ENCODE results near the gene ACSF2.

DNA sequence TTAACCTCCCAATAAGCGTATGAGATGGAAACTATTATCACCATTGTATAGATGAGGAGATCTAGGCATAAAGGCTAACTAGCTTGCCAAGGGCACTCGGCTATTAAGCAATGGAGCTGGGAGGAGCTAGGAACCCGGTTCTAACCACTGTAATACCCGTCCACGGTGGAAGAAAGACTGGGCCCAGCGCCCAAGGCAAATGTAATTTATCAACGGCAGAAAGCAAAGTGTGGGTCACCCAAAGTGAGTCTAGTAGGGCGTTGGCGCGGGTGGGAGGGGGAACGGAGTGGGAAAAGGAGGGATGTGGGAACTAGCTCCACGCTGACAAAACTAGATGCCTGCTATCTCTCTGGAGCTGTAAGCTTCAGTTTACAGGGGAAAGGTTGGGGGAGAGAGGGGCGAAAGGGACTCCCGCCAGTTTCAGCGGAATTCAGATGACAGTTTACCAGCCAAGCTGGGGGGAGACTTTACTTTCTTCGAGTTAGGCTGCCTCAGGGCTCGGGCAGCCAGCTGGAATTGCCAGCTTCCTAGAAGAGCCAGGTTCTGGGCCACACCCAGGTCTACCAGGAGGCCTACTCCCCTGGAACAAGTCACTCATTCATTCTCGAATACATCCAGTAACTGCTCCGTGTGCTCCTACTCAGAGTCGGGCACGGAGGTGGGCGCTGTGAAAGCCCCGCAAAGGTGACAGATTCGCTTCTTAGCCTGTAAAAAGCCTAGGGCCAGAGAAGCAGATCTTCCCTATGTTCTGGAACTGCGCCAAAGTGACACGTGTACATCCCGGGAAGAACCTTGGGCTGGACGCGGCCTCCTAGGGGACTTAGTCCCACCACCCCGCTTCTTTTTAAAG is 29.5 kb upstream of the ACSF2 start:
- TF ChIP-seq, protein P1, sequence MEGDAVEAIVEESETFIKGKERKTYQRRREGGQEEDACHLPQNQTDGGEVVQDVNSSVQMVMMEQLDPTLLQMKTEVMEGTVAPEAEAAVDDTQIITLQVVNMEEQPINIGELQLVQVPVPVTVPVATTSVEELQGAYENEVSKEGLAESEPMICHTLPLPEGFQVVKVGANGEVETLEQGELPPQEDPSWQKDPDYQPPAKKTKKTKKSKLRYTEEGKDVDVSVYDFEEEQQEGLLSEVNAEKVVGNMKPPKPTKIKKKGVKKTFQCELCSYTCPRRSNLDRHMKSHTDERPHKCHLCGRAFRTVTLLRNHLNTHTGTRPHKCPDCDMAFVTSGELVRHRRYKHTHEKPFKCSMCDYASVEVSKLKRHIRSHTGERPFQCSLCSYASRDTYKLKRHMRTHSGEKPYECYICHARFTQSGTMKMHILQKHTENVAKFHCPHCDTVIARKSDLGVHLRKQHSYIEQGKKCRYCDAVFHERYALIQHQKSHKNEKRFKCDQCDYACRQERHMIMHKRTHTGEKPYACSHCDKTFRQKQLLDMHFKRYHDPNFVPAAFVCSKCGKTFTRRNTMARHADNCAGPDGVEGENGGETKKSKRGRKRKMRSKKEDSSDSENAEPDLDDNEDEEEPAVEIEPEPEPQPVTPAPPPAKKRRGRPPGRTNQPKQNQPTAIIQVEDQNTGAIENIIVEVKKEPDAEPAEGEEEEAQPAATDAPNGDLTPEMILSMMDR (conservative IDR thresholded peaks at IDR 0.05; ENCODE audit: low read depth, low read length), result no peak
- no peak for TF ChIP-seq EZH2phosphoT487 (IDR thresholded peaks at IDR 0.05; ENCODE audit: borderline replicate concordance, low read length)

All from PC-3 (cell line).